Measurements from ENCODE around the gene ADIPOQ. TPM values are rescaled to one million over a fixed set of nuclear protein-coding genes. Genes with fewer than 3 reads are reported as not detected.
"Not testable (repeated sequence)": the region's sequence is repeated elsewhere in the genome, so short reads cannot be mapped to it uniquely, and the experiment has no call there.

ADIPOQ gene
- total and polyA plus RNA-seq, 2 of the 4 experiments (the other 2 are of a cell fraction) = not detected

GRCh38 chr3:186886202-186886981, 43.9 kb downstream of the ADIPOQ start:
- no peak overlapping the region for H3K14ac ChIP-seq (replicated peaks; ENCODE audit: low read depth, low read length)
- H3K4me3 ChIP-seq (ENCODE audit: insufficient read depth, low read depth, low read length) = no peak overlapping the region
- peaks cover 2% of the 10 kb centered on the region for H3K4me1 ChIP-seq (ENCODE audit: control insufficient read depth, insufficient read depth, low read length)
- no peak overlapping the region for H2BK5ac ChIP-seq (ENCODE audit: low read depth, low read length, poor library complexity, severe bottlenecking)
- POLR2A ChIA-PET (ENCODE audit: unreplicated experiment) = no interaction called here
- H3K18ac ChIP-seq (ENCODE audit: low read depth, low read length) = no peak overlapping the region
- H2BK120ac ChIP-seq (ENCODE audit: low read depth, low read length) = no peak overlapping the region
- no peak overlapping the region for H4K91ac ChIP-seq (ENCODE audit: insufficient read depth, low read depth, low read length)
- H2AK5ac ChIP-seq (ENCODE audit: low read depth, low read length) = no peak overlapping the region
- in situ Hi-C loops (cut with MboI; ENCODE audit: low sequenced_read_pairs) = no loop called here
- BruUV-seq (replicated peaks) = no TSS peak
- H4K20me1 ChIP-seq (ENCODE audit: insufficient read depth, low read length) = no peaks in the 10 kb centered on the region
- dilution Hi-C loops (cut with HindIII; ENCODE audit: low sequenced_read_pairs, unreplicated experiment) = no loop called here
- no peaks in the 10 kb centered on the region for H3K36me3 ChIP-seq (ENCODE audit: control insufficient read depth, insufficient read depth, low read length)
- DNase-seq = no peak
- no peak overlapping the region for H2BK20ac ChIP-seq (ENCODE audit: low read depth, low read length)
- no peak overlapping the region for H3K9ac ChIP-seq (ENCODE audit: low read depth, low read length)
- no peak for TF ChIP-seq FOS (IDR thresholded peaks at IDR 0.05; ENCODE audit: low read depth, low read length)
- H2AFZ ChIP-seq (replicated peaks; ENCODE audit: low read length, poor library complexity) = no peak overlapping the region
- H3K4me2 ChIP-seq (ENCODE audit: low read depth, low read length) = no peak overlapping the region
- no peaks in the 10 kb centered on the region for H3K9me3 ChIP-seq (ENCODE audit: control insufficient read depth, insufficient read depth, low read length)
- no CpG with 5 or more reads among the region's 5 CpGs for WGBS, 2 experiments (ENCODE audit: extremely low coverage in 2 of 2, insufficient read length in 1 of 2)
- no peaks in the 10 kb centered on the region for H3K9me1 ChIP-seq (ENCODE audit: insufficient read depth, low read length)
- no peak overlapping the region for H4K8ac ChIP-seq (ENCODE audit: low read depth in 2 of 2, low read length in 2 of 2)
- no peak overlapping the region for H3K23ac ChIP-seq (ENCODE audit: low read depth, low read length)
- peaks cover 9% of the 10 kb centered on the region for H3K27me3 ChIP-seq (ENCODE audit: control insufficient read depth, insufficient read depth, low read length)
- intact Hi-C loops (cut with micrococcal nuclease) = no loop called here
- no peak overlapping the region for H3K56ac ChIP-seq (ENCODE audit: extremely low read depth, insufficient read depth, low read length)
- no peak overlapping the region for H3K27ac ChIP-seq (ENCODE audit: insufficient read depth, low read length)
- H2BK15ac ChIP-seq (ENCODE audit: low read depth, low read length) = no peak overlapping the region
- CTCF ChIA-PET = no interaction called here
- no peak for ATAC-seq (ENCODE audit: low read depth)
- no peak overlapping the region for H3K4ac ChIP-seq (ENCODE audit: low read depth, low read length)
- no peaks in the 10 kb centered on the region for H3K79me1 ChIP-seq (ENCODE audit: low read depth in 1 of 2, low read length in 2 of 2)
- H2AK9ac ChIP-seq (replicated peaks; ENCODE audit: low read depth, low read length, poor library complexity) = no peak overlapping the region
- H4K5ac ChIP-seq (ENCODE audit: low read depth, low read length) = no peak overlapping the region

- CTCF ChIA-PET; H3K18ac ChIP-seq (ENCODE audit: low read depth, low read length); BruUV-seq (replicated peaks); H3K79me1 ChIP-seq (ENCODE audit: low read depth in 1 of 2, low read length in 2 of 2); H3K4me1 ChIP-seq (ENCODE audit: control insufficient read depth, insufficient read depth, low read length); H3K9me3 ChIP-seq (ENCODE audit: control insufficient read depth, insufficient read depth, low read length); dilution Hi-C loops (cut with HindIII; ENCODE audit: low sequenced_read_pairs, unreplicated experiment); H3K9me1 ChIP-seq (ENCODE audit: insufficient read depth, low read length); H3K14ac ChIP-seq (replicated peaks; ENCODE audit: low read depth, low read length); H2AK5ac ChIP-seq (ENCODE audit: low read depth, low read length); H3K27me3 ChIP-seq (ENCODE audit: control insufficient read depth, insufficient read depth, low read length); POLR2A ChIA-PET (ENCODE audit: unreplicated experiment); H2AK9ac ChIP-seq (replicated peaks; ENCODE audit: low read depth, low read length, poor library complexity); H4K8ac ChIP-seq (ENCODE audit: low read depth in 2 of 2, low read length in 2 of 2); H3K9ac ChIP-seq (ENCODE audit: low read depth, low read length); H2BK120ac ChIP-seq (ENCODE audit: low read depth, low read length); in situ Hi-C loops (cut with MboI; ENCODE audit: low sequenced_read_pairs); ATAC-seq (ENCODE audit: low read depth); H2BK20ac ChIP-seq (ENCODE audit: low read depth, low read length); H4K5ac ChIP-seq (ENCODE audit: low read depth, low read length); H3K4me3 ChIP-seq (ENCODE audit: insufficient read depth, low read depth, low read length); H4K20me1 ChIP-seq (ENCODE audit: insufficient read depth, low read length); H2AFZ ChIP-seq (replicated peaks; ENCODE audit: low read length, poor library complexity); H4K91ac ChIP-seq (ENCODE audit: insufficient read depth, low read depth, low read length); H3K23ac ChIP-seq (ENCODE audit: low read depth, low read length); H2BK15ac ChIP-seq (ENCODE audit: low read depth, low read length); intact Hi-C loops (cut with micrococcal nuclease); H2BK5ac ChIP-seq (ENCODE audit: low read depth, low read length, poor library complexity, severe bottlenecking); DNase-seq; H3K4me2 ChIP-seq (ENCODE audit: low read depth, low read length); H3K56ac ChIP-seq (ENCODE audit: extremely low read depth, insufficient read depth, low read length); H3K36me3 ChIP-seq (ENCODE audit: control insufficient read depth, insufficient read depth, low read length); H3K4ac ChIP-seq (ENCODE audit: low read depth, low read length); H3K27ac ChIP-seq (ENCODE audit: insufficient read depth, low read length): not testable (repeated sequence)
- WGBS, 2 experiments (ENCODE audit: extremely low coverage in 2 of 2, insufficient read length in 1 of 2) = no CpG with 5 or more reads among the region's 5 CpGs
These were observed 45.0 kb downstream of the ADIPOQ start for GRCh38 chr3:186887507-186887938.
